ENCODE measurements around the gene TARP.
"Not testable (repeated sequence)": the region's sequence is repeated elsewhere in the genome, so short reads cannot be mapped to it uniquely, and the experiment has no call there.

TARP gene

DNA sequence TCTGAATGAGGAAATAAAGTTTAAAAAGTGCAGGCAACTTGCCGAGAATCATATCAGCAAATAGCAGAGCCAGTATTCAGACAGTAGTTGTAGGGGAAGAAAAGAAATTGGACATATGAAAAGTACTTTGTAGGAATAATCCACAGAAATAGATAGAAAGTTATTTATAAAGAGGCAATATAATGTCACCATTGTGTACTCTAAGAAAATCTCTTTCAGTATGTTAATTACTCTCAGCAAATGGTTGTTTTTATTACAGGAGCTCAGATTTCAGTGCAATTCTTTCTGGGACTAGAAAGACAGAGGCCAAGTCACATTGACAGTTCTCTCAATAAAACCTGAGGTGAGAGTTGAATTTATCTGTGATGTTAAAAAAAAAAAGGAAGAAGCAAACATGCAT is 10.2 kb downstream of the TARP start:
- not testable (repeated sequence) for DNase-seq (ENCODE audit: low read depth in 3 of 3, low spot score in 2 of 3)

DNA sequence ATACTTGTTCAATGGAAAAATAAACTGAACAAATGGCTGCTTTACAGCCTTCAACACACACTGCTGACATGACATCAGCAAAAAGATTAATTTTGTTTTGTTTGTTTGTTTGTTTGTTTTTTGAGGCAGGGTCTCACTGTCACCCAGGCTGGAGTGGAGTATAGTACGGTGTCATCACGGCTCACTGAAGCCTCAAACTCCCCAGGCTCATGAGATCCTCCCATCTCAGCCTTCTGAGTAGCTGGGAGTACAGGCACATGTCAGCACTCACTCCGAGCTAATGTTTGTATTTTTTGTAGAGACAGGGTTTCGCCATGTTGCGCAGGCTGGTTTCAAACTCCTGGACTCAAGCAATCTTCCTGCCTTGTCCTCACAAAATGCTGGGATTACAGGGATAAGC is 10.9 kb downstream of the TARP start:
- DNase-seq (ENCODE audit: low read depth in 3 of 3, low spot score in 2 of 3), result no peak

DNA sequence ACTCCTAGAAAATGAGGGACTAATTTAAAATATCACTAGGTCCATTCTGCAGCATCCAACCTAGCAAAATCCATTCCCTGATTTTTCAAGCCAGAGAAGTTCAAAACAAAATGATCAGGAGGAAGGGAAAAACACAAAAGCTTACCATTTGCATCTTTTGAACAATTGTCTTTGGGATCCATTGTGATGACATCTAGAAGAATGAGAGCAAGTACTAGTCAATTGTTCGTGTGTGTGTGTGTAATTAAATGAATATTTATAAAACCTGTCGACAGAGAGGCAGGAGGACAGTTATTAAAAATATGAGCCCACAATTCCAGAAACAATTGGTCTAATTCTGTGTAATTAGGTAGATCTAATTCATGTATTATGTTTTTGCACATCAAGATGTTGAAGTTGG is 11.4 kb downstream of the TARP start:
- DNase-seq (ENCODE audit: low read depth in 3 of 3, low spot score in 2 of 3), result not testable (repeated sequence)

DNA sequence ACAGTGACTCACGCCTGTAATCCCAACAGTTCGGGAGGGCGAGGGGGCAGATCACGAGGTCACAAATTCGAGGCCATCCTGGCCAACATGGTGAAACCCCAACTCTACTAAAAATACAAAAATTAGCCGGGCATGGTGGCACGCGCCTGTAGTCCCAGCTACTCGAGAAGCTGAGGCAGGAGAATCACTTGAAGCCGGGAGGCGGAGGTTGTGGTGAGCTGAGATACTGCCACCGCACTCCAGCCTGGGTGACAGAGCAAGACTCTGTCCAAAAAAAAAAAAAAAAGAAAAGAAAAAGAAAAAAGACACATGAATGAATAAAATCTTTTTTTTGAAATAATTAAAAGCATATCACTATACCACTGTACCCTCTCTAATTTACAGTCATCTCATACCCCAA is 11.8 kb downstream of the TARP start:
- not testable (repeated sequence) for DNase-seq (ENCODE audit: low read depth in 3 of 3, low spot score in 2 of 3)

- not testable (repeated sequence) for DNase-seq (ENCODE audit: low read depth in 3 of 3, low spot score in 2 of 3)
Measured at GRCh38 chr7:38259157-38259556, 14.3 kb downstream of the TARP start.

DNA sequence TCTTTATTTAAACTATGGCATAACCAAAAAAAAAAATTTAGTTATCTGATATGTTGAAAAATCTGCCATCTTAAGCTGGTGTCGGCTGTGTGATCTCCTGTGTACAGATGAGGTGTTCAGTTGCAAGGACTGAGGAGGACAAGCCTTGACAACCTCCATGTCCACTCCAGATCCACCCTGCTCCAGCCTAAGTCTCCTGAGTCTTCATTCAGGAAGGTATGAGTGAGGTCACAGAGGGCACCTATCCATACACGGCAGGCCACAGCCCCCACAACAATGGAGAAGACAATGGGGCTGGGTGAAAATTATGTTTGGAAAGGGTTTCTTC is 16.1 kb downstream of the TARP start:
- DNase-seq (ENCODE audit: low read depth in 3 of 3, low spot score in 2 of 3), result no peak

DNA sequence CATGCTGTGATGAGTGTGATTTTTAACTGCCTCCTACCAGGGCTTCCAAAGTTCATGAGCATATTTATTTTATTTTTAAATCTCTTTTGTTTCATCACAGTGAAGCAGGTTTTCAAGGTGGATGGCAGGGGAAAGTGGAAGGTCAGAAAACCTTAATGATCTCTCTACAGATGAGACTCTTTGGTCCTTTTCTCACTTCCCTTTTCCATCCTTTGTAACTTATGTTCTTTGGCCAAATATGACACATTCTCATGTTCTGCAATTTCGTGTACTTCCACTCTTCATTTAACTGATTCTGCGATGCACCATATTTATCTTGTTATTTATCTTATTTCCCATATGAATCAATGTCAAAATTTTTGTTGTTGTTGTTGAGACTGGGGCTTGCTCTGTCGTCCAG is 23.6 kb downstream of the TARP start:
- not testable (repeated sequence) for DNase-seq (ENCODE audit: low read depth in 3 of 3, low spot score in 2 of 3)

- no peak for DNase-seq (ENCODE audit: low read depth in 3 of 3, low spot score in 2 of 3)
Measured at GRCh38 chr7:38248069-38248567, 25.3 kb downstream of the TARP start.

GRCh38 chr7:38245409-38245977 is 27.9 kb downstream of the TARP start:
- no peak for DNase-seq (ENCODE audit: low read depth in 3 of 3, low spot score in 2 of 3)

GRCh38 chr7:38244516-38244915 is 28.9 kb downstream of the TARP start:
- no peak for DNase-seq (ENCODE audit: low read depth in 3 of 3, low spot score in 2 of 3)

DNA sequence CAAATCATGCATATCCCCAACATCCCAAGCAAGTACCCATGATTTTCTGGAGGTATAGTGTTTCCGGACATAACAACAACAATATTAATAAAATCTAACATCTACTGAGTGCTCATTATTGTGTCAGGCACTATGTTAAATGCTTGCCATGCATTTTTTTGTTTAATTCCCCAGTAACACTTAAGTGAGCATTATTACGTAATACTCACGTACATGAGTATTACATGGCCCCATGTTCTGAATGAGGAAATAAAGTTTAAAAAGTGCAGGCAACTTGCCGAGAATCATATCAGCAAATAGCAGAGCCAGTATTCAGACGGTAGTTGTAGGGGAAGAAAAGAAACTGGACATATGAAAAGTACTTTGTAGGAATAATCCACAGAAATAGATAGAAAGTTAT is 30.1 kb downstream of the TARP start:
- DNase-seq (ENCODE audit: low read depth in 3 of 3, low spot score in 2 of 3), result not testable (repeated sequence)

GRCh38 chr7:38242814-38243213 is 30.6 kb downstream of the TARP start:
- DNase-seq (ENCODE audit: low read depth in 3 of 3, low spot score in 2 of 3), result no peak

DNA sequence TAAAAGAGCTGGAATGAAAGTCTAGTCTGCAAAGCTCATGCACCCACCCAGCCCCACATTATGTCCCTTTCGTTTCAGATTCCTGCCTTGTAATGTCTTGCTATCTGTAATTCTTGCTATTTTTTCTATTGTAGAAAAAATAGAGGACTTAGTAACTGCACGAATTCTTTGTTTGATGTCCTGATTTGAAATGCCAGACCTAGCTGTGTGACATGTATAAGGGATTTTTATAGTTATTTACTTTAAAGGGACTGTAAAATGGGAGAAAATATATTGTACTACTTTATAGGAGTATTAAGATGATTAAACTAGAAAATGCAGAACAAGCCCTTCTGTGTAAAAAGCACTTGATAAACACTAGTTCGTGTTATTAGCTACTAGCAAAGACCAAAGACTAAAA is 32.4 kb downstream of the TARP start:
- no peak for DNase-seq (ENCODE audit: low read depth in 3 of 3, low spot score in 2 of 3)

DNA sequence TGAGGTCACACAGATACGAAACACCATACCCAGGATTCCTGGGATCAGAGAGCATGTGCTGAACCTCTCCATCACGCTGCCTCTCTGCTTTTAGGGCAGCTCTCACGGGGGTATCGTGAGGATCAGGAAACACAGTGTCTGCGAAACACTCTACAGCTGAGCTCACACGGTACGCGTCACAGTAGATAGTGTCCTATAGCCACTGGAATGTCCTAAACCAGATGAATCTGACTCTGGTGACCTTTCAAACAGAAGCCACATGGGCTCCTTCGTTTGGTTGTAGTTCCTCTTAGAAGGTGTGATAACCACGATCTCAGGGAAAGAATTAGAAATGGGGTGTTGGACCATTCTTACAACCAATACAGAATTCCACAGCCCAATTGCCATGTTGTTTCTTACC is 34.3 kb downstream of the TARP start:
- DNase-seq (ENCODE audit: low read depth in 3 of 3, low spot score in 2 of 3), result not testable (repeated sequence)

DNA sequence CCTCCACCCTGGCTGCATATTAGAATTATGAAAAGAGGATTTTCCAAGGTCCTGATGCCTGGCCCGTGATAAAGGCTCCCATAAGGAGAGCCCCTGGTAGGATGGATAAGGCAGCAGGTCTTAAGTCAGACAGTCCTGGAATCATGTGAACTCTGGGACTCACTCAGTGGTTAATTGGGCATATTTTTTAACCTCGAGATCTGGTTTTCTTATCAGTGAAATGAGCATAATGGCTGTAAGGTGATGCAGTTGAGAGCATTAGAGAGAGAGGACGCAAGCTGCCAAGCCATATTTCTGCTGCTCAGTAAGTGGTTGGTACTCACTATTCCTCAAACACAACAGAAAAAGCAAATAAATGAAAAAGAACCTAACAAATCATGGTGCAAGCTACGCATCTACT is 37.8 kb downstream of the TARP start:
- DNase-seq (ENCODE audit: low read depth in 3 of 3, low spot score in 2 of 3), result no peak

- DNase-seq (ENCODE audit: low read depth in 3 of 3, low spot score in 2 of 3), result not testable (repeated sequence)
Measured at GRCh38 chr7:38234759-38235158, 38.7 kb downstream of the TARP start.

DNA sequence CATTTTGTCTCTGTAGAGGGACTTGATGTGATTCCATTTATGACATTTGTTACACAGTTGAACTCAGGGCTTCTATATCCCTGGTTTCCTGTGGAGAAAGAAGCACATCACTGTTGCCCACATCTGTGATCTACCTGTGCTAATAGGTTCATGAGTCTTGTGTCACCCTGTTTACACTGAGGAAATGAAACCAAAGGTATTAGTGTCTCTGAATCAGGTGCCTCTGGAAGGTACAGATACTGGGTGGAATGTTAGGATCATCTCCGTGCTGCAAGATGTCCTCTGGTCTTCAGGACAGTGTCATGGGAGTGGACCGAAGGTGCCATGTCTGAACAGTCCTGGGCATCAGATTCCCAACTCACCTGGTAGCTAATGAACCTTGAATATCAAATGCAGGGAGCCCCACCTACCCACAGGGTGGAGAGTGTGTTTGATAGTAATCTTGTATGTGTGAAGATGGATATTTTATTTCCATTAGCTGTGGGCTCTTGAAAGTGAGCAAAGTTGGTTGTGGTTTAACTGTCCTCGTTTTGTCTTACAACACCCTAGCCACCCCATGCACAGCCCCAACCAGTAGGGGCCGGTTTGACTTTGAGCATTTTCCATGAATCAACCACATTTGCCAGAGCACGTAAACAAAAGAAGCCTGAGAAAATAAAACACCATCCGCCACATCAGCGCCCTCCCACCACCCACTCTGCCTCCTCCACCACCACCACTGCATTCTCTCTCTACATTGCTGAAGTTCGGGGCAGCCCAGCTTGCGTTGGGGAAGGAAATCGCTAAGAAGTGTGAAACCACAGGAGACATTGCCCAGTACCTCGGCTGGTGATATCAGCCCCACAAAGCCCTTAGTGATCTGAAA is 40.7 kb downstream of the TARP start:
- no peak for DNase-seq (ENCODE audit: low read depth in 3 of 3, low spot score in 2 of 3)

DNA sequence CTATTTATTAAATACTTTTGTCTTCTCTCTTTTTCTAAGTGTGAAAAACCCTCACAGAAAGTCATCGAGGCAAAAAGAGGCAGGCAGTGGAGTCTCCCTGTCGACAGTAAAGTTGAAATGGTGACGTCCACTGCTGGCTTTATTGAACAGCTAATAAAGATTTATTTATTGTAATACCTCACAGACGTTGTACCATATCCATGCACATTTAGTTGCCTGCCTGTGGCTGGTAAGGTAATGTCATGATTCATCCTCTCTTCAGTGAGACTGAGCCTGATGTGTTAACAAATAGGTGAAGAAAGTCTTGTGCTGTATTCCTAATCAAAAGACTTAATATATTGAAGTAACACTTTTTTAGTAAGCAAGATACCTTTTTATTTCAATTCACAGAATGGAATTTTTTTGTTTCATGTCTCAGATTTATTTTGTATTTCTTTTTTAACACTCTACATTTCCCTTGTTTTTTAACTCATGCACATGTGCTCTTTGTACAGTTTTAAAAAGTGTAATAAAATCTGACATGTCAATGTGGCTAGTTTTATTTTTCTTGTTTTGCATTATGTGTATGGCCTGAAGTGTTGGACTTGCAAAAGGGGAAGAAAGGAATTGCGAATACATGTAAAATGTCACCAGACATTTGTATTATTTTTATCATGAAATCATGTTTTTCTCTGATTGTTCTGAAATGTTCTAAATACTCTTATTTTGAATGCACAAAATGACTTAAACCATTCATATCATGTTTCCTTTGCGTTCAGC is 43.4 kb downstream of the TARP start:
- DNase-seq (ENCODE audit: low read depth in 3 of 3, low spot score in 2 of 3), result no peak

DNA sequence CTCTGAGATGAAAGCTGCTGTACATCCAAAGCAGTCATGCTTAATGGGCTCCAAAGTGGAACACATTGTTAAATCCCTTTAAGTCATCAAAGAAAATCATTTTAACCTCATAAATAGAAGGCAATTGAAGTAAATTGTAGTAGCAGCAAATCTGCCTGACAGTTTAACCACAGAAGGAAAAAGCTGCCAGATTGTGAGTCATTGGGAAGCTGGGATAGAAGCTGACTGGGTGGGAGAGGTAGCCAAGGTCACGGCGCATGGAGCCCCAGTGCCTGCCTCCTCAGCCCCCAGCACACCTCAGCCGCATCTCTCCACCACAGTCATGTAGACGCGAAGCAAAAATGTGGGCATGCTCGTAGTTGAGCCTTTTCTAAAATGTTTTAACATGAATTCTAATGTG is 44.0 kb downstream of the TARP start:
- no peak for DNase-seq (ENCODE audit: low read depth in 3 of 3, low spot score in 2 of 3)

DNA sequence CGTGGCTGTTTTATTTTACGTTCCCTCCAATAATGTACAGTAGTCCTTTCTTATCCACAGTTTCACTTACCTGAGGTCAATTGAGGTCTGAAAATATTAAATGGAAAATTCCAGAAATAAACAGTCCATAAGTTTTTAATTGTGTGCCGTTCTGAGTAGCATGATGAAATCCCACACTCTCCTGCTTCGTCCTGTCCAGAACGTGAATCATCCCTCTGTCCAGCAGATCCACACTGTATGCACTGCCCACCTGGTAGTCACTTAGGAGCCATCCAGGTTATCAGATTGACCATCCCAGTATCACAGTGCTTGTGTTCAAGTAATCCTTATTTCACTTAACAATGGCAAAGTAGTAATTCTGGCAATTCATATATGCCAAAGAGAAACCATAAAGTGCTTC is 49.0 kb downstream of the TARP start:
- no peak for DNase-seq (ENCODE audit: low read depth in 3 of 3, low spot score in 2 of 3)

GRCh38 chr7:38223306-38223705 is 50.1 kb downstream of the TARP start:
- DNase-seq (ENCODE audit: low read depth in 3 of 3, low spot score in 2 of 3), result no peak

Measured in right renal cortex interstitium (tissue), 3 donors.